Measurements from ENCODE around the gene ACSM2B.
"Not testable (repeated sequence)": the region's sequence is repeated elsewhere in the genome, so short reads cannot be mapped to it uniquely, and the experiment has no call there.

The ACSM2B gene

GRCh38 chr16:20611350-20611902 is 35.3 kb upstream of the ACSM2B start:
- no peak for DNase-seq (ENCODE audit: low spot score)
- peaks cover 12% of the 10 kb centered on the region for H3K27me3 Mint-ChIP-seq (ENCODE audit: low read depth)
- H3K36me3 Mint-ChIP-seq (ENCODE audit: low read depth), result no peaks in the 10 kb centered on the region
- no peak overlapping the region for H3K27ac Mint-ChIP-seq
- H3K4me1 Mint-ChIP-seq (ENCODE audit: low read depth), result no peaks in the 10 kb centered on the region
- no peaks in the 10 kb centered on the region for H3K9me3 Mint-ChIP-seq
- H3K4me3 Mint-ChIP-seq, result no peak overlapping the region

DNA sequence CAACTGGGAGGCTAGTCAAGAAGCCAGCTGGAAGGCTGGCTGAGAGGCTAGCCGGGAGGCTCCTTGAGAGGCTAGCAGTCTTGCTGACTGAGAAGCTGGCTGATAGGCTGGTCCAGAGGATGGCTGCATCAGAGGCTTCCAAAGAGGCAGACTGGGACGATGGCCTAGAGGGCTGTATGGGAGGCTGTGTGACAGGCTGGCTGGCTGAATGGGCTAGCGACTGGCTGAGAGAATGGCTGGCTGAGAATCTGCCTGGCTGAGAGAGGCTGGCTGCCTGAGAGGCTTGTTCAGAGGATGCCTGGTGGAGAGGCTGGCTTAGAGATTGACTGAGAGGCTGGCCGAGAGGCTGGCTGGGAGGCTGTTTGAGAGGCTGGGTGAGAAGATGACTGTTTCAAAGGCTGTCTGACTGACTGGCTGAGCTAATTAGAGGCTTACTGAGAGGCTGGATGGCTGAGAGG is 34.8 kb upstream of the ACSM2B start:
- no peak for DNase-seq (ENCODE audit: low spot score)
- Mint-ChIP-seq H3K27me3 (ENCODE audit: low read depth) (peaks cover 8% of the 10 kb centered on the region), H3K4me1 (ENCODE audit: low read depth) (no peaks in the 10 kb centered on the region), H3K36me3 (ENCODE audit: low read depth) (no peaks in the 10 kb centered on the region), H3K27ac (no peak overlapping the region), H3K4me3 (no peak overlapping the region), H3K9me3 (no peaks in the 10 kb centered on the region)

- H3K36me3 Mint-ChIP-seq (ENCODE audit: low read depth), result no peaks in the 10 kb centered on the region
- DNase-seq (ENCODE audit: low spot score), result no peak
Observed at GRCh38 chr16:20610211-20610891, 34.2 kb upstream of the ACSM2B start.

DNA sequence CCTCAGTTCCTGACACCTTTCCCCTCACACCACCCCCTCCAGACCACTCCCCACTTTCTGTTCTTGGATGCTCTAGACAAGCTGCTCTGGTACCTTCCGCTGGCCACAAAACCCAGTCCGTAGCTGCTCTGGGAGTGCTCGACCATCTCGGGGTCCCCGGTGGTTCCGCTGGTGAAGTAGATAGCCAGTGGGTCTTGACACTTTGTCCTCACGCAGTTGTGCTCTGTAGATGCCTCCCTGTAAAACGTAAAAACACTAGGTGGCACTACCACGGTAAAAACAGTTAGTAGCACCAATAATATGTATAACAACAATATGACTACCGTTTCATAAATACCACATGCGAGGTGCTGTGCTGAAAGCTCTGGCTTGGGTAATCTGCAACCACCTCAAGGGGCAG is 26.0 kb upstream of the ACSM2B start:
- not testable (repeated sequence) for H3K36me3 Mint-ChIP-seq (ENCODE audit: low read depth); H3K27me3 Mint-ChIP-seq (ENCODE audit: low read depth); H3K4me3 Mint-ChIP-seq; H3K9me3 Mint-ChIP-seq; DNase-seq (ENCODE audit: low spot score); H3K27ac Mint-ChIP-seq; H3K4me1 Mint-ChIP-seq (ENCODE audit: low read depth)

More at GRCh38 chr16:20610211-20610891, 34.2 kb upstream of the ACSM2B start:
- Mint-ChIP-seq H3K4me1 (ENCODE audit: low read depth) (no peaks in the 10 kb centered on the region), H3K4me3 (no peak overlapping the region), H3K27ac (no peak overlapping the region), H3K9me3 (no peaks in the 10 kb centered on the region), H3K27me3 (ENCODE audit: low read depth) (peaks cover 8% of the 10 kb centered on the region)

GRCh38 chr16:20599475-20599874 is 23.3 kb upstream of the ACSM2B start:
- H3K4me1 Mint-ChIP-seq (ENCODE audit: low read depth); H3K9me3 Mint-ChIP-seq; DNase-seq (ENCODE audit: low spot score); H3K27me3 Mint-ChIP-seq (ENCODE audit: low read depth); H3K4me3 Mint-ChIP-seq; H3K36me3 Mint-ChIP-seq (ENCODE audit: low read depth); H3K27ac Mint-ChIP-seq: not testable (repeated sequence)

DNA sequence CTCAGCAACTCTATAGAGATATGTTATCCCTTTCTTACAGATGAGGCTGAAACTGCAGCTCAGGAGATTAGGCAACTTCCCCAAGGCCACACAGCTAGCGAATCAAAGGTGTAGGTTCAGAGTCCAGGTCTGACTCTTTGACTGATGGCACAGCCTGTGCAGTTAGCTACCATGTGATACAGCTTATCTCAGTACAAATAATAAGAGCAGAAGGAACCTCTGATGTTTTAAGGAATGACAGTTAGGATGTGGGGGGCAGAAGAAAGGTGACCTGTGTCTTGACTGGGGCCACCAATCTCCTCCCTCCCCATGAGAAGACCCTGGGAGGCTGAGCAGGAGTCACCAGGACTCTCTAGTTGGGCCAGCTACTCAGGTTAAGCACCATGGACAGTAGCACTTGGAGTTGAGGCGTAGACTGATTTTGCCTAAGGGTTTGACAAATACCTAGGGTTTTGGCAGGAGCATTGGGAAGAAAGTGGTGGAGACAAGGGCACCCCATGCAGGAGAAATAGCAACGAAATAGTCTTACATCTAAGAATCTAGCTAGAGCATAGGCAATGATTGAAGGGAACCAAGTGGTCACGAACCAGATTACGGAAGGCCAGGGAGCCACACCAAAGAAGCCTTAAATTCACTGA is 22.8 kb upstream of the ACSM2B start:
- Mint-ChIP-seq H3K27me3 (ENCODE audit: low read depth) (no peaks in the 10 kb centered on the region), H3K36me3 (ENCODE audit: low read depth) (no peaks in the 10 kb centered on the region), H3K27ac (no peak overlapping the region), H3K4me3 (no peak overlapping the region), H3K4me1 (ENCODE audit: low read depth) (no peaks in the 10 kb centered on the region), H3K9me3 (no peaks in the 10 kb centered on the region)
- no peak for DNase-seq (ENCODE audit: low spot score)

DNA sequence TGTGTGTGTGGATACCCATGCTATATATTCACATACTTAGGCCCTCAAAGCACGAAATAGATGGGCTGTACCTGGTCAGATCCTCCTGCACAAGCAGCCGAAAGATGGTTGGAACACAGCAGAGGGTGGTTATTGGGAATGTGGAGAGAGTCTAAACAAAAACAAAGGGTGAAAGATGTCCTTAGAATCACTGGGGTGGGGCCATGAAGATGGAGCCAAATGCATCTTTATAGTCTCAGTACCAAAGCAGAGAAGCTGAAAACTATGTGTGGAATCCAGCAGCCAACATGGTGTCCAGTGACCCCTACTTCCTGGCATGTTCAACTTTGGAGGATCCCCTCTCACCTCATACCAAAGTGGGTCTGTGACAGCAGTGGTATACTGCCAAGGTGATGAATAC is 19.5 kb upstream of the ACSM2B start:
- H3K9me3 Mint-ChIP-seq; H3K4me1 Mint-ChIP-seq (ENCODE audit: low read depth); DNase-seq (ENCODE audit: low spot score); H3K27me3 Mint-ChIP-seq (ENCODE audit: low read depth); H3K27ac Mint-ChIP-seq; H3K4me3 Mint-ChIP-seq; H3K36me3 Mint-ChIP-seq (ENCODE audit: low read depth): not testable (repeated sequence)

GRCh38 chr16:20595068-20595467 is 18.9 kb upstream of the ACSM2B start:
- not testable (repeated sequence) for H3K4me1 Mint-ChIP-seq (ENCODE audit: low read depth); H3K36me3 Mint-ChIP-seq (ENCODE audit: low read depth); DNase-seq (ENCODE audit: low spot score); H3K9me3 Mint-ChIP-seq; H3K4me3 Mint-ChIP-seq; H3K27ac Mint-ChIP-seq; H3K27me3 Mint-ChIP-seq (ENCODE audit: low read depth)

GRCh38 chr16:20592780-20593179 is 16.6 kb upstream of the ACSM2B start:
- H3K27ac Mint-ChIP-seq; DNase-seq (ENCODE audit: low spot score); H3K27me3 Mint-ChIP-seq (ENCODE audit: low read depth); H3K36me3 Mint-ChIP-seq (ENCODE audit: low read depth); H3K4me1 Mint-ChIP-seq (ENCODE audit: low read depth); H3K9me3 Mint-ChIP-seq; H3K4me3 Mint-ChIP-seq: not testable (repeated sequence)

GRCh38 chr16:20589486-20589885 is 13.3 kb upstream of the ACSM2B start:
- H3K36me3 Mint-ChIP-seq (ENCODE audit: low read depth); H3K27ac Mint-ChIP-seq; DNase-seq (ENCODE audit: low spot score); H3K9me3 Mint-ChIP-seq; H3K27me3 Mint-ChIP-seq (ENCODE audit: low read depth); H3K4me3 Mint-ChIP-seq; H3K4me1 Mint-ChIP-seq (ENCODE audit: low read depth): not testable (repeated sequence)

DNA sequence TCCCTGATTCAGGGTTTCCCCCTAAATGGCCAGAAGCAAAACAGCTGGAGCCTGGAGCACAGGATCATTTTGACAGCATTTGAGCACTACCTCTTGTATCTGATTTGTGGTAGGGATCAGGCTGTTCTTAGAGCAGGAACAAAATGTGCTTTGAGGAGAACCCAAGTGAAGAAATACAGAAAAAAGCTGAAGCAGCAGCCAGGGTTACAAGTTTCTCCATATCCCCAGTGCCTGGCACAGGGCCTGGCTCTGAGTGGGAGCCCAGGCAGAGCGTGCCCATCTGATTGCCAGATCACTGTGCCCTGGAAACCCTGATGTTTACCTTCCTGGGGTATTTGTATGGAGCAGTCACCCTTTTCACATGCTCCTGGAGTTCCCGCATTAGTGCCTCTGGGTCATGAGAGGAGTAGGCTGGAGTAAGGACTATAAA is 11.5 kb upstream of the ACSM2B start:
- not testable (repeated sequence) for DNase-seq (ENCODE audit: low spot score); H3K9me3 Mint-ChIP-seq; H3K4me3 Mint-ChIP-seq; H3K4me1 Mint-ChIP-seq (ENCODE audit: low read depth); H3K36me3 Mint-ChIP-seq (ENCODE audit: low read depth); H3K27ac Mint-ChIP-seq; H3K27me3 Mint-ChIP-seq (ENCODE audit: low read depth)

DNA sequence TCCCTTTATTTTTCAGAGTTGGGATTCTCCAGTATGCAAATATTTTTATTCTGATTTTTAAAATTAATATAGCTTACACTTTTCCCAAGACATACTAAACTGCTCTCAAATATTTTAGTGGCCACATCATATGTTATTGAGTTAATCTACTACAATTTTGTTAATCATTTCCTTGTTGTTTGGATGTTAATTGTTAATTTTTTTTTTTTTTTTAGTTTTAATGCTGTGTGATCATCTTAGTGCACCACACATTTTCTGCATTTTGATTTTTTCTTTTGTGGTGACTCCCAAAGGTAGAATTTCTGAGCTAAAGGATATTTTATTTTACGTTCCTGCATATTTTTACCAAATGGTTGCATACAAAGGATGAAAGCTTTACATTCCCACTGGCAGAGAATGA is 10.5 kb upstream of the ACSM2B start:
- not testable (repeated sequence) for H3K27me3 Mint-ChIP-seq (ENCODE audit: low read depth); DNase-seq (ENCODE audit: low spot score); H3K4me3 Mint-ChIP-seq; H3K4me1 Mint-ChIP-seq (ENCODE audit: low read depth); H3K27ac Mint-ChIP-seq; H3K9me3 Mint-ChIP-seq; H3K36me3 Mint-ChIP-seq (ENCODE audit: low read depth)

GRCh38 chr16:20586112-20586511 is 9.9 kb upstream of the ACSM2B start:
- not testable (repeated sequence) for DNase-seq (ENCODE audit: low spot score); H3K4me1 Mint-ChIP-seq (ENCODE audit: low read depth); H3K4me3 Mint-ChIP-seq; H3K27me3 Mint-ChIP-seq (ENCODE audit: low read depth); H3K9me3 Mint-ChIP-seq; H3K36me3 Mint-ChIP-seq (ENCODE audit: low read depth); H3K27ac Mint-ChIP-seq

GRCh38 chr16:20580487-20581259 is 4.5 kb upstream of the ACSM2B start:
- not testable (repeated sequence) for DNase-seq (ENCODE audit: low spot score); H3K4me3 Mint-ChIP-seq; H3K27ac Mint-ChIP-seq; H3K27me3 Mint-ChIP-seq (ENCODE audit: low read depth); H3K4me1 Mint-ChIP-seq (ENCODE audit: low read depth); H3K36me3 Mint-ChIP-seq (ENCODE audit: low read depth); H3K9me3 Mint-ChIP-seq
